WTC11 (cell line): Measurements from ENCODE around the gene ATP6V1C2. TPM values are rescaled to one million over a fixed set of nuclear protein-coding genes. Genes with fewer than 3 reads are reported as not detected.

Experiments used
- ATAC-seq: fragments of 200-7000 bp; cut with Tn5 transposase; 2 replicates; pipeline ENCODE4 v1.10.0; 2021; ENCODE audit warnings: mild to moderate bottlenecking, moderate library complexity
- CTCF ChIA-PET: fragments of 300-600 bp; sonication (Branson Sonifier 250); formaldehyde crosslinking; loops from one replicate; lab custom pipeline; 2021; ENCODE audit warnings: antibody characterized with exemption; lab: Charles Lee
- POLR2A ChIA-PET: fragments of 350-600 bp; sonication (Branson Sonifier 250); formaldehyde crosslinking; loops from one replicate; lab custom pipeline; 2021; ENCODE audit warnings: antibody characterized with exemption; lab: Charles Lee
- DNase-seq: peaks from one replicate; pipeline ENCODE4 v3.0.0; 2021; ENCODE audit warnings: low spot score
- H3K27ac Mint-ChIP-seq: 2 replicates; pipeline ENCODE4 v1.8.0; 2021; ENCODE audit warnings: mixed read lengths
- H3K27me3 Mint-ChIP-seq: 2 replicates; pipeline ENCODE4 v1.8.0; 2021; ENCODE audit warnings: low read depth, mild to moderate bottlenecking, moderate library complexity, mixed read lengths
- H3K36me3 Mint-ChIP-seq: 2 replicates; pipeline ENCODE4 v1.8.0; 2021; ENCODE audit warnings: mixed read lengths
- H3K4me1 Mint-ChIP-seq: 2 replicates; pipeline ENCODE4 v1.8.0; 2022; ENCODE audit warnings: mixed read lengths
- H3K4me3 Mint-ChIP-seq: 2 replicates; pipeline ENCODE4 v1.8.0; 2021; ENCODE audit warnings: mild to moderate bottlenecking, moderate library complexity, mixed read lengths
- H3K9me3 Mint-ChIP-seq: 2 replicates; pipeline ENCODE4 v1.8.0; 2021; ENCODE audit warnings: mixed read lengths
- CBFB ChIP-seq: sonication (generic); formaldehyde crosslinking; IDR thresholded peaks from 2 replicates; pipeline ENCODE4 v1.8.1; 2022; ENCODE audit warnings: mild to moderate bottlenecking, low read depth, missing genetic modification reagents
- EMX1 ChIP-seq: fragments of 250-450 bp; sonication (Bioruptor Pico); IDR thresholded peaks from 2 replicates; pipeline ENCODE4 v1.8.0; 2021; ENCODE audit warnings: mild to moderate bottlenecking
- ETV6 ChIP-seq: sonication (generic); formaldehyde crosslinking; IDR thresholded peaks from 2 replicates; pipeline ENCODE4 v1.8.1; 2022; ENCODE audit warnings: mild to moderate bottlenecking, missing genetic modification reagents
- GTF2I ChIP-seq: fragments of 250-450 bp; sonication (Bioruptor Pico); conservative IDR thresholded peaks from 2 replicates; pipeline ENCODE4 v1.4.0; 2021; ENCODE audit warnings: mild to moderate bottlenecking
- MXD4 ChIP-seq: fragments of 250-450 bp; sonication (Bioruptor Pico); IDR thresholded peaks from 2 replicates; pipeline ENCODE4 v1.8.0; 2021; ENCODE audit warnings: mild to moderate bottlenecking, moderate library complexity, borderline replicate concordance
- MYBL2 ChIP-seq: sonication (generic); formaldehyde crosslinking; IDR thresholded peaks from 2 replicates; pipeline ENCODE4 v1.8.1; 2023; ENCODE audit warnings: mild to moderate bottlenecking, moderate library complexity, missing genetic modification reagents
- PRRX2 ChIP-seq: fragments of 250-450 bp; sonication (Bioruptor Pico); IDR thresholded peaks from 2 replicates; pipeline ENCODE4 v1.8.0; 2021; ENCODE audit warnings: mild to moderate bottlenecking
- SMAD3 ChIP-seq: sonication (generic); formaldehyde crosslinking; IDR thresholded peaks from 2 replicates; pipeline ENCODE4 v1.8.0; 2022; ENCODE audit warnings: missing genetic modification reagents, mild to moderate bottlenecking, borderline replicate concordance
- SMAD4 ChIP-seq: sonication (generic); formaldehyde crosslinking; IDR thresholded peaks from 2 replicates; pipeline ENCODE4 v1.8.0; 2022; ENCODE audit warnings: mild to moderate bottlenecking, missing genetic modification reagents
- ZNF317 ChIP-seq: sonication (generic); formaldehyde crosslinking; IDR thresholded peaks from 2 replicates; pipeline ENCODE4 v1.8.1; 2023; ENCODE audit warnings: low read depth, mild to moderate bottlenecking, moderate library complexity, missing genetic modification reagents, borderline replicate concordance
- ZNF396 ChIP-seq: fragments of 250-450 bp; sonication (Bioruptor Pico); IDR thresholded peaks from 2 replicates; pipeline ENCODE4 v1.8.0; 2021; ENCODE audit warnings: mild to moderate bottlenecking, moderate library complexity, borderline replicate concordance
- total RNA-seq: library from RNA; stranded (reverse); gene quantifications from 3 replicates; pipeline ENCODE4 v1.2.3, GENCODE V29; 2021
- TF ChIP-seq, protein P1 (sequence below): sonication (generic); formaldehyde crosslinking; IDR thresholded peaks from 2 replicates; pipeline ENCODE4 v1.8.0; 2023; ENCODE audit warnings: mild to moderate bottlenecking, missing genetic modification reagents
- TF ChIP-seq, protein P2 (sequence below): sonication (generic); formaldehyde crosslinking; IDR thresholded peaks from 2 replicates; pipeline ENCODE4 v1.8.1; 2022; ENCODE audit warnings: low read depth, missing genetic modification reagents, borderline replicate concordance
- TF ChIP-seq, protein P3 (sequence below): fragments of 250-450 bp; sonication (Bioruptor Pico); conservative IDR thresholded peaks from 2 replicates; pipeline ENCODE4 v1.9.0; 2021; ENCODE audit warnings: mild to moderate bottlenecking
- TF ChIP-seq, protein P4 (sequence below): sonication (generic); formaldehyde crosslinking; IDR thresholded peaks from 2 replicates; pipeline ENCODE4 v1.8.1; 2023; ENCODE audit warnings: mild to moderate bottlenecking, missing genetic modification reagents
- TF ChIP-seq, protein P5 (sequence below): sonication (generic); formaldehyde crosslinking; IDR thresholded peaks from 2 replicates; pipeline ENCODE4 v1.8.0; 2022; ENCODE audit warnings: mild to moderate bottlenecking, missing genetic modification reagents
- TF ChIP-seq, protein P6 (sequence below): fragments of 250-450 bp; sonication (Bioruptor Pico); IDR thresholded peaks from 2 replicates; pipeline ENCODE4 v1.9.0; 2021; ENCODE audit warnings: moderate library complexity, mild to moderate bottlenecking, inconsistent platforms, borderline replicate concordance
- TF ChIP-seq, protein P7 (sequence below): sonication (generic); formaldehyde crosslinking; IDR thresholded peaks from 2 replicates; pipeline ENCODE4 v1.8.0; 2022; ENCODE audit warnings: mild to moderate bottlenecking, missing genetic modification reagents
- TF ChIP-seq, protein P8 (sequence below): sonication (generic); formaldehyde crosslinking; IDR thresholded peaks from 2 replicates; pipeline ENCODE4 v1.8.0; 2023; ENCODE audit warnings: missing genetic modification reagents, mild to moderate bottlenecking, borderline replicate concordance

Gene ATP6V1C2
- total RNA-seq, 1 experiment from 2014 or later = 0.42 TPM

DNA sequence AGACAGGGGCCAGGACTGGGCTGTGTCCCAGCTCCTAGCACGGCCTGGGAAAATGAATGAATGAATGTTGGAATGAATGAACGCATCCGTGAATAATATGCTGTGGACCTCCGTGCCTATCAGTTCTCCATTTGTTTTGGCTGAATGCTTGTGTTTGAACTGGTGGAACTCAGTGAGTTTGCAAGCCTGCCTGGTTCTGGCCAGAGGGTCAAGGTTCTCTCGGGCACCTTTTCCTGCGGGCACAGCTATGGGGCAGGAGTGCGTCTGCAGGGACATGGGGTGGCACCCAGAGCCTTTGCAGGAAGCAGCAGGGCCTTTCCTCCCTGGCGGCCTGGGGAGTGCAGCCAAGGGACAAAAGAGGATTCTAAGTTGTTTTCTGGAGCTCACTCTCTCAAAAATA lies 108.8 kb downstream of the ATP6V1C2 start:
- Mint-ChIP-seq H3K4me3 (no peak overlapping the region), H3K27me3 (peaks cover 22% of the 10 kb centered on the region), H3K27ac (no peak overlapping the region), H3K9me3 (peaks cover 7% of the 10 kb centered on the region), H3K36me3 (no peaks in the 10 kb centered on the region), H3K4me1 (peaks cover 14% of the 10 kb centered on the region)
- DNase-seq (no peak), ATAC-seq (no peak)
- no peak for TF ChIP-seq MYBL2 (CRISPR knock-in tag)
- TF ChIP-seq ETV6 (CRISPR knock-in tag) = no peak
- no peak for TF ChIP-seq SMAD3
- no peak for TF ChIP-seq EMX1 (CRISPR knock-in tag)
- TF ChIP-seq, protein P1, sequence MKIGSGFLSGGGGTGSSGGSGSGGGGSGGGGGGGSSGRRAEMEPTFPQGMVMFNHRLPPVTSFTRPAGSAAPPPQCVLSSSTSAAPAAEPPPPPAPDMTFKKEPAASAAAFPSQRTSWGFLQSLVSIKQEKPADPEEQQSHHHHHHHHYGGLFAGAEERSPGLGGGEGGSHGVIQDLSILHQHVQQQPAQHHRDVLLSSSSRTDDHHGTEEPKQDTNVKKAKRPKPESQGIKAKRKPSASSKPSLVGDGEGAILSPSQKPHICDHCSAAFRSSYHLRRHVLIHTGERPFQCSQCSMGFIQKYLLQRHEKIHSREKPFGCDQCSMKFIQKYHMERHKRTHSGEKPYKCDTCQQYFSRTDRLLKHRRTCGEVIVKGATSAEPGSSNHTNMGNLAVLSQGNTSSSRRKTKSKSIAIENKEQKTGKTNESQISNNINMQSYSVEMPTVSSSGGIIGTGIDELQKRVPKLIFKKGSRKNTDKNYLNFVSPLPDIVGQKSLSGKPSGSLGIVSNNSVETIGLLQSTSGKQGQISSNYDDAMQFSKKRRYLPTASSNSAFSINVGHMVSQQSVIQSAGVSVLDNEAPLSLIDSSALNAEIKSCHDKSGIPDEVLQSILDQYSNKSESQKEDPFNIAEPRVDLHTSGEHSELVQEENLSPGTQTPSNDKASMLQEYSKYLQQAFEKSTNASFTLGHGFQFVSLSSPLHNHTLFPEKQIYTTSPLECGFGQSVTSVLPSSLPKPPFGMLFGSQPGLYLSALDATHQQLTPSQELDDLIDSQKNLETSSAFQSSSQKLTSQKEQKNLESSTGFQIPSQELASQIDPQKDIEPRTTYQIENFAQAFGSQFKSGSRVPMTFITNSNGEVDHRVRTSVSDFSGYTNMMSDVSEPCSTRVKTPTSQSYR (CRISPR knock-in tag) = no peak
- TF ChIP-seq, protein P2, sequence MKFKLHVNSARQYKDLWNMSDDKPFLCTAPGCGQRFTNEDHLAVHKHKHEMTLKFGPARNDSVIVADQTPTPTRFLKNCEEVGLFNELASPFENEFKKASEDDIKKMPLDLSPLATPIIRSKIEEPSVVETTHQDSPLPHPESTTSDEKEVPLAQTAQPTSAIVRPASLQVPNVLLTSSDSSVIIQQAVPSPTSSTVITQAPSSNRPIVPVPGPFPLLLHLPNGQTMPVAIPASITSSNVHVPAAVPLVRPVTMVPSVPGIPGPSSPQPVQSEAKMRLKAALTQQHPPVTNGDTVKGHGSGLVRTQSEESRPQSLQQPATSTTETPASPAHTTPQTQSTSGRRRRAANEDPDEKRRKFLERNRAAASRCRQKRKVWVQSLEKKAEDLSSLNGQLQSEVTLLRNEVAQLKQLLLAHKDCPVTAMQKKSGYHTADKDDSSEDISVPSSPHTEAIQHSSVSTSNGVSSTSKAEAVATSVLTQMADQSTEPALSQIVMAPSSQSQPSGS (CRISPR knock-in tag) = no peak
- TF ChIP-seq, protein P3, sequence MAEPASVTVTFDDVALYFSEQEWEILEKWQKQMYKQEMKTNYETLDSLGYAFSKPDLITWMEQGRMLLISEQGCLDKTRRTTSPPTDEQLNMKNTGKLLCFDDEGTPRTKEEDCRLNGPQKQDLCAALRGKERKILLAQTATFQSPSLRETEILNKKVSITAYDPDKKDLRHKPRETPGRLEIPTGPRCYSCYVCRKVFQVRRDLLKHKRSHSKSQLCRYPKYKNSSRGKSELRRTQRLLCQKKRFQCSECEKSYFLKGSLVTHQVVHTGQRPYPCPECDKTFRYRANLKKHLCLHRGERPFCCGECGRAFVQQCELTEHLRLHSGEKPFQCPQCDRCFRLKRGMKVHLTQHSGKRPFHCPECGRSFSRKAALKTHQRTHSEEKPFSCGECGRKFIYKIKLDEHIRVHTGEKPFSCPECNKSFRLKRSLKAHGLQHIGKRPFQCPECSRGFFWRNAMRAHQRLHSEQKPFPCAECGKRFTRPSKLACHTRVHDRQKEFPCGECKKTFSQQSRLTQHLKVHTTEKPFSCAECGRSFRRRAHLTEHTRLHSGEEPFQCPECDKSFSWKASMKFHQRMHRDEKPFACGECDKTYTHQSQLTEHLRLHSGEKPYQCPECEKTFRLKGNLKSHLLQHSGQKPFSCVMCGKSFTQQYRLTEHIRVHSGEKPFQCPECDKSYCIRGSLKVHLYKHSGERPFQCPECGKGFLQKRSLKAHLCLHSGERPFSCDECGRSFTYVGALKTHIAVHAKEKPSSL (CRISPR knock-in tag) = no peak
- no peak for TF ChIP-seq MXD4 (CRISPR knock-in tag)
- TF ChIP-seq, protein P4, sequence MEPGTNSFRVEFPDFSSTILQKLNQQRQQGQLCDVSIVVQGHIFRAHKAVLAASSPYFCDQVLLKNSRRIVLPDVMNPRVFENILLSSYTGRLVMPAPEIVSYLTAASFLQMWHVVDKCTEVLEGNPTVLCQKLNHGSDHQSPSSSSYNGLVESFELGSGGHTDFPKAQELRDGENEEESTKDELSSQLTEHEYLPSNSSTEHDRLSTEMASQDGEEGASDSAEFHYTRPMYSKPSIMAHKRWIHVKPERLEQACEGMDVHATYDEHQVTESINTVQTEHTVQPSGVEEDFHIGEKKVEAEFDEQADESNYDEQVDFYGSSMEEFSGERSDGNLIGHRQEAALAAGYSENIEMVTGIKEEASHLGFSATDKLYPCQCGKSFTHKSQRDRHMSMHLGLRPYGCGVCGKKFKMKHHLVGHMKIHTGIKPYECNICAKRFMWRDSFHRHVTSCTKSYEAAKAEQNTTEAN (CRISPR knock-in tag) = no peak
- TF ChIP-seq GTF2I (CRISPR knock-in tag) = no peak
- no peak for TF ChIP-seq PRRX2
- no peak for TF ChIP-seq ZNF396 (CRISPR knock-in tag)
- TF ChIP-seq, protein P5, sequence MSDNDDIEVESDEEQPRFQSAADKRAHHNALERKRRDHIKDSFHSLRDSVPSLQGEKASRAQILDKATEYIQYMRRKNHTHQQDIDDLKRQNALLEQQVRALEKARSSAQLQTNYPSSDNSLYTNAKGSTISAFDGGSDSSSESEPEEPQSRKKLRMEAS = no peak
- TF ChIP-seq CBFB = no peak
- TF ChIP-seq, protein P6, sequence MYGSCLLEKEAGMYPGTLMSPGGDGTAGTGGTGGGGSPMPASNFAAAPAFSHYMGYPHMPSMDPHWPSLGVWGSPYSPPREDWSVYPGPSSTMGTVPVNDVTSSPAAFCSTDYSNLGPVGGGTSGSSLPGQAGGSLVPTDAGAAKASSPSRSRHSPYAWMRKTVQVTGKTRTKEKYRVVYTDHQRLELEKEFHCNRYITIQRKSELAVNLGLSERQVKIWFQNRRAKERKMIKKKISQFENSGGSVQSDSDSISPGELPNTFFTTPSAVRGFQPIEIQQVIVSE (CRISPR knock-in tag) = no peak
- TF ChIP-seq, protein P7, sequence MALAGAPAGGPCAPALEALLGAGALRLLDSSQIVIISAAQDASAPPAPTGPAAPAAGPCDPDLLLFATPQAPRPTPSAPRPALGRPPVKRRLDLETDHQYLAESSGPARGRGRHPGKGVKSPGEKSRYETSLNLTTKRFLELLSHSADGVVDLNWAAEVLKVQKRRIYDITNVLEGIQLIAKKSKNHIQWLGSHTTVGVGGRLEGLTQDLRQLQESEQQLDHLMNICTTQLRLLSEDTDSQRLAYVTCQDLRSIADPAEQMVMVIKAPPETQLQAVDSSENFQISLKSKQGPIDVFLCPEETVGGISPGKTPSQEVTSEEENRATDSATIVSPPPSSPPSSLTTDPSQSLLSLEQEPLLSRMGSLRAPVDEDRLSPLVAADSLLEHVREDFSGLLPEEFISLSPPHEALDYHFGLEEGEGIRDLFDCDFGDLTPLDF = no peak
- no peak for TF ChIP-seq ZNF317 (CRISPR knock-in tag)
- TF ChIP-seq, protein P8, sequence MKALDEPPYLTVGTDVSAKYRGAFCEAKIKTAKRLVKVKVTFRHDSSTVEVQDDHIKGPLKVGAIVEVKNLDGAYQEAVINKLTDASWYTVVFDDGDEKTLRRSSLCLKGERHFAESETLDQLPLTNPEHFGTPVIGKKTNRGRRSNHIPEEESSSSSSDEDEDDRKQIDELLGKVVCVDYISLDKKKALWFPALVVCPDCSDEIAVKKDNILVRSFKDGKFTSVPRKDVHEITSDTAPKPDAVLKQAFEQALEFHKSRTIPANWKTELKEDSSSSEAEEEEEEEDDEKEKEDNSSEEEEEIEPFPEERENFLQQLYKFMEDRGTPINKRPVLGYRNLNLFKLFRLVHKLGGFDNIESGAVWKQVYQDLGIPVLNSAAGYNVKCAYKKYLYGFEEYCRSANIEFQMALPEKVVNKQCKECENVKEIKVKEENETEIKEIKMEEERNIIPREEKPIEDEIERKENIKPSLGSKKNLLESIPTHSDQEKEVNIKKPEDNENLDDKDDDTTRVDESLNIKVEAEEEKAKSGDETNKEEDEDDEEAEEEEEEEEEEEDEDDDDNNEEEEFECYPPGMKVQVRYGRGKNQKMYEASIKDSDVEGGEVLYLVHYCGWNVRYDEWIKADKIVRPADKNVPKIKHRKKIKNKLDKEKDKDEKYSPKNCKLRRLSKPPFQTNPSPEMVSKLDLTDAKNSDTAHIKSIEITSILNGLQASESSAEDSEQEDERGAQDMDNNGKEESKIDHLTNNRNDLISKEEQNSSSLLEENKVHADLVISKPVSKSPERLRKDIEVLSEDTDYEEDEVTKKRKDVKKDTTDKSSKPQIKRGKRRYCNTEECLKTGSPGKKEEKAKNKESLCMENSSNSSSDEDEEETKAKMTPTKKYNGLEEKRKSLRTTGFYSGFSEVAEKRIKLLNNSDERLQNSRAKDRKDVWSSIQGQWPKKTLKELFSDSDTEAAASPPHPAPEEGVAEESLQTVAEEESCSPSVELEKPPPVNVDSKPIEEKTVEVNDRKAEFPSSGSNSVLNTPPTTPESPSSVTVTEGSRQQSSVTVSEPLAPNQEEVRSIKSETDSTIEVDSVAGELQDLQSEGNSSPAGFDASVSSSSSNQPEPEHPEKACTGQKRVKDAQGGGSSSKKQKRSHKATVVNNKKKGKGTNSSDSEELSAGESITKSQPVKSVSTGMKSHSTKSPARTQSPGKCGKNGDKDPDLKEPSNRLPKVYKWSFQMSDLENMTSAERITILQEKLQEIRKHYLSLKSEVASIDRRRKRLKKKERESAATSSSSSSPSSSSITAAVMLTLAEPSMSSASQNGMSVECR (CRISPR knock-in tag) = no peak
- no peak for TF ChIP-seq SMAD4 (CRISPR knock-in tag)
- ChIA-PET CTCF (interaction anchor here (0.7 to 8.3 kb wide), 10 partner anchors 13 to 302 kb away, joined by 3 to 231 read pairs (median 20); partner anchors contain the start of gene KCNF1), POLR2A (no interaction called here)
